Activated CD8-positive, alpha-beta memory T cell treated with anti-CD3 and anti-CD28 coated beads, Interleukin-2, amount 50 U/mL, for 1 hour (primary cell): Measurements from ENCODE around the gene ANXA8L1.
"Not testable (repeated sequence)": the region's sequence is repeated elsewhere in the genome, so short reads cannot be mapped to it uniquely, and the experiment has no call there.

ENCODE experiments used
- DNase-seq: peaks from one replicate; pipeline ENCODE4 v3.0.0-alpha.2; 2020; ENCODE audit errors: extremely low read depth

ANXA8L1 gene

GRCh38 chr10:46375406-46375805 lies at the start of gene ANXA8L1:
ANXA8L1 (plus strand) TSS chr10:46375776; CDS start chr10:46375852, 76 bp downstream.
- not testable (repeated sequence) for DNase-seq

GRCh38 chr10:46326066-46326465 lies 49.5 kb upstream of the ANXA8L1 start:
- DNase-seq = no peak

GRCh38 chr10:46326971-46327370 lies 48.6 kb upstream of the ANXA8L1 start:
- no peak for DNase-seq

- DNase-seq = no peak
Observed at GRCh38 chr10:46327685-46328084, 47.9 kb upstream of the ANXA8L1 start.

- no peak for DNase-seq
Observed at GRCh38 chr10:46328853-46329689, 46.5 kb upstream of the ANXA8L1 start.

- DNase-seq = no peak
Observed at GRCh38 chr10:46329690-46330016, 45.9 kb upstream of the ANXA8L1 start.

- no peak for DNase-seq
Observed at GRCh38 chr10:46330894-46331293, 44.7 kb upstream of the ANXA8L1 start.

GRCh38 chr10:46365484-46365883 lies 10.1 kb upstream of the ANXA8L1 start:
- not testable (repeated sequence) for DNase-seq

- not testable (repeated sequence) for DNase-seq
Observed at GRCh38 chr10:46367209-46367608, 8.4 kb upstream of the ANXA8L1 start.

- not testable (repeated sequence) for DNase-seq
Observed at GRCh38 chr10:46367666-46368240, 7.8 kb upstream of the ANXA8L1 start.

GRCh38 chr10:46368956-46369355 lies 6.6 kb upstream of the ANXA8L1 start:
- not testable (repeated sequence) for DNase-seq

GRCh38 chr10:46374410-46374809 lies 1.2 kb upstream of the ANXA8L1 start:
- DNase-seq = not testable (repeated sequence)

- DNase-seq = not testable (repeated sequence)
Observed at GRCh38 chr10:46377022-46377421, 1.4 kb downstream of the ANXA8L1 start.

- not testable (repeated sequence) for DNase-seq
Observed at GRCh38 chr10:46377651-46378050, 2.1 kb downstream of the ANXA8L1 start.

- not testable (repeated sequence) for DNase-seq
Observed at GRCh38 chr10:46378108-46378507, 2.5 kb downstream of the ANXA8L1 start.

- not testable (repeated sequence) for DNase-seq
Observed at GRCh38 chr10:46379233-46379848, 3.8 kb downstream of the ANXA8L1 start.

GRCh38 chr10:46385858-46386257 lies 10.3 kb downstream of the ANXA8L1 start:
- DNase-seq = not testable (repeated sequence)

- DNase-seq = not testable (repeated sequence)
Observed at GRCh38 chr10:46386694-46387093, 11.1 kb downstream of the ANXA8L1 start.

- not testable (repeated sequence) for DNase-seq
Observed at GRCh38 chr10:46387309-46387902, 11.8 kb downstream of the ANXA8L1 start.

- DNase-seq = not testable (repeated sequence)
Observed at GRCh38 chr10:46391422-46391821, 15.8 kb downstream of the ANXA8L1 start.

GRCh38 chr10:46396441-46397279 lies 21.1 kb downstream of the ANXA8L1 start:
- DNase-seq = not testable (repeated sequence)
